Tibial nerve (tissue), 4 donors: ENCODE results near the gene MOGAT2.

Experiments used
- CTCF ChIP-seq, 5 experiments: fragments of 200-600 bp in 3 of 5; fragments of 450-650 bp in 2 of 5; sonication (generic) in 3 of 5; IDR thresholded peaks; one replicate each; pipeline ENCODE4 v1.5.1; 2016 to 2019; ENCODE audit warnings: antibody characterized with exemption in 5 of 5, mild to moderate bottlenecking in 3 of 5, moderate library complexity in 2 of 5
- EP300 ChIP-seq, 2 donors: sonication (generic); formaldehyde crosslinking; IDR thresholded peaks; one replicate each; pipeline ENCODE4 v1.6.1; 2017; ENCODE audit warnings: antibody characterized with exemption in 2 of 2, mild to moderate bottlenecking in 1 of 2
- POLR2A ChIP-seq, 2 donors: fragments of 450-650 bp; IDR thresholded peaks; one replicate each; pipeline ENCODE4 v1.6.1; 2017; ENCODE audit warnings: antibody characterized with exemption in 2 of 2, mild to moderate bottlenecking in 2 of 2, moderate library complexity in 2 of 2

DNA sequence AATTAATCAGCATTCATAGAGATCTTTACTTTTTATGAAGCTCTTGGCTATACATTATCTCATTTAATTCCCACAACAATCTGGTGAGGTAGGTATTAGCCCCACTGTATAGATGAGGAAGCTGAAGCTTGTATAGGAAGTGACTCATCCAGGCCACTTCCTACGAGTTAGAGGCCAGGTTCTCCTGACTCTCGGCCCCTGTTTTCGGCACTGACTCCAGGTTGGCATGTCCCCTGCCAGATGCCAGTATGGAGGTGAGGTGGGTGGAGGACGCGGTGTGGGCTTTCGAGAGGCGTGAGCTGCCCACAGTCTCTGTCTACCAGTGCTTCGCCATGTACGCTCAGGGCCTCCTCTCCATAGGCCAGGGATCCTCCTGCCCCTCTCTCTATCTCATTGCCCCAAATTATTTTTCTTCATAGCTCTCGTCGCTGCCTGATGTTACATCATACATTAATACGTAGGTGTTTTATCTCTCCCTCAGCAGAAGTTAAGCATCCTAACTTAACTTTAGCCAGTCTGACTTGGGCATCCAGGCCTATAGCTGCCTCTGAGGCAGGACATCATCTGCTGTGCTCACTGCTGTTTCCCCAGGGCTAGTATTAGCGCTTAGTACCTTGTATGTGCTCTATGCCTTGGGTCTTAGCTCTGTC, 59.9 kb downstream of the MOGAT2 start:
- TF ChIP-seq CTCF (IDR thresholded peaks at IDR 0.05) (no peak), POLR2A (IDR thresholded peaks at IDR 0.05) (no peak), EP300 (IDR thresholded peaks at IDR 0.05) (no peak)
